Right lobe of liver (tissue), 6 donors: ENCODE measurements around the gene GNAT3. TPM values are rescaled to one million over a fixed set of nuclear protein-coding genes. Genes with fewer than 3 reads are reported as not detected.

Source experiments
- ATAC-seq, 4 donors: fragments of 200-7000 bp; cut with Tn5 transposase; one replicate each; pipeline ENCODE4 v1.9.1; 2020; ENCODE audit warnings: mild to moderate bottlenecking in 4 of 4, moderate library complexity in 4 of 4
- DNase-seq, 3 donors: peaks; one replicate each; pipeline ENCODE4 v3.0.0-alpha.2; 2020
- H3K27ac ChIP-seq, 3 donors: fragments of 200-600 bp; one replicate each; pipeline ENCODE4 v1.8.0; 2022
- H3K27me3 ChIP-seq, 2 donors: fragments of 200-600 bp; one replicate each; pipeline ENCODE4 v1.8.0; 2022
- H3K36me3 ChIP-seq, 4 donors: fragments of 200-600 bp; sonication (generic) in 1 of 4; one replicate each; pipeline versions ENCODE4 v1.5.1 to v1.8.0; 2017 to 2022; ENCODE audit warnings: control low read depth in 1 of 4
- H3K4me1 ChIP-seq, 4 donors: fragments of 200-600 bp; sonication (generic) in 1 of 4; one replicate each; pipeline versions ENCODE4 v1.5.1 to v1.8.0; 2017 to 2022; ENCODE audit warnings: control low read depth in 1 of 4
- H3K4me3 ChIP-seq, 3 donors: fragments of 200-600 bp; one replicate each; pipeline ENCODE4 v1.8.0; 2022
- H3K9me3 ChIP-seq, 4 donors: fragments of 200-600 bp; sonication (generic) in 1 of 4; one replicate each; pipeline versions ENCODE4 v1.5.1 to v1.8.0; 2017 to 2022; ENCODE audit warnings: control low read depth in 1 of 4
- POLR2A ChIP-seq: fragments of 450-650 bp; IDR thresholded peaks from one replicate; pipeline ENCODE4 v1.6.1; 2017; ENCODE audit warnings: antibody characterized with exemption, mild to moderate bottlenecking
- WGBS: methylation state at CpG from one replicate; pipeline ENCODE4 v1.1.6; 2018; ENCODE audit warnings: low coverage, low lambda C conversion rate; ENCODE audit not compliant: insufficient coverage; ENCODE audit errors: missing lambda C conversion rate; 5-methylcytosine and 5-hydroxymethylcytosine counted together
- intact Hi-C, 2 donors: fragments of 100-400 bp; cut with DNase I; formaldehyde crosslinking; loops; one replicate each; pipeline versions ENCODE4 v1.11.2 to v1.14.1; 2022
- total RNA-seq, 6 experiments: library from RNA; depleted of rRNA in 2 of 6; stranded (reverse); fragments of >200 nt in 2 of 6; fragmentation: NEBNext Ultra II Directional in 3 of 6; extraction: Animal tissue kit (Norgen Biotek cat#: 25700) in 3 of 6; gene quantifications; one replicate each; pipeline versions ENCODE4 v1.1.0 to v1.2.4, GENCODE V29; 2016 to 2023
- TF ChIP-seq, protein P1 (sequence below), 4 donors: fragments of 200-600 bp in 3 of 4; fragments of 450-650 bp in 1 of 4; IDR thresholded peaks; one replicate each; pipeline versions ENCODE4 v1.5.1 to v1.8.0; 2016 to 2022; ENCODE audit warnings: antibody characterized with exemption in 4 of 4, mild to moderate bottlenecking in 2 of 4
- donor health status: DM: no; HTN: yes; CAD: no.
- donor health status: DM: no; HTN: no; CAD: no.
- donor health status: DM: no; HTN: no; CAD: no.
- donor health status: DM: no; HTN: yes; CAD: no.
- donor health status: DM: no; HTN: yes; CAD: no.

Gene GNAT3
- total RNA-seq, 6 experiments from 2014 or later, result not detected

DNA sequence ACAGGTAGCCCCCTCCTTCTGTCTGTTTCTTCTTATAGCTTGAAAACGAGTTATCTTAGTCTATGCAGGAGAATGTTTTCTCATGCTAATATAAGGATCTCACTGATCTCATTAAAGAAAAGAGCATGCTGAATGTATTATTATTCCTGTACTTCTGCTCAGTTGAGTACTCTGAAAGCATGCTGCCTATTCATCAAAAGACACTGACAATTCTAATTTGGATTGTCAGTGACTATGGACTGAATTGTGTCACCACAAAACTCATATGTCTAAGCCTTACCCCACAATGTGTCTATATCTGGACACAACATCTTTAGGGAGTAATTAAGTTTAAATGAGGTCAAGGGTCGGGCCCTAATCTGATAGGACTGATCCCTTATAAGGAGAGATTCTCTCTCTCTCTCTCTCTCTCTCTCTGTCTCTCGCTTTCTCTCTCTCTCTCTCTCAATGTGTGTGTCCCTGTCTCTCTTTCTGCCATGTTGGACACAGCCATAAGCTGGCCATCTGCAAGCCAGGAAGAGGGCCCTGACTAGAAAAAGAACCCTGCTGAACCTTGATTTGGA lies 98.4 kb downstream of the GNAT3 start:
- TF ChIP-seq POLR2A, result no peak
- TF ChIP-seq, protein P1, sequence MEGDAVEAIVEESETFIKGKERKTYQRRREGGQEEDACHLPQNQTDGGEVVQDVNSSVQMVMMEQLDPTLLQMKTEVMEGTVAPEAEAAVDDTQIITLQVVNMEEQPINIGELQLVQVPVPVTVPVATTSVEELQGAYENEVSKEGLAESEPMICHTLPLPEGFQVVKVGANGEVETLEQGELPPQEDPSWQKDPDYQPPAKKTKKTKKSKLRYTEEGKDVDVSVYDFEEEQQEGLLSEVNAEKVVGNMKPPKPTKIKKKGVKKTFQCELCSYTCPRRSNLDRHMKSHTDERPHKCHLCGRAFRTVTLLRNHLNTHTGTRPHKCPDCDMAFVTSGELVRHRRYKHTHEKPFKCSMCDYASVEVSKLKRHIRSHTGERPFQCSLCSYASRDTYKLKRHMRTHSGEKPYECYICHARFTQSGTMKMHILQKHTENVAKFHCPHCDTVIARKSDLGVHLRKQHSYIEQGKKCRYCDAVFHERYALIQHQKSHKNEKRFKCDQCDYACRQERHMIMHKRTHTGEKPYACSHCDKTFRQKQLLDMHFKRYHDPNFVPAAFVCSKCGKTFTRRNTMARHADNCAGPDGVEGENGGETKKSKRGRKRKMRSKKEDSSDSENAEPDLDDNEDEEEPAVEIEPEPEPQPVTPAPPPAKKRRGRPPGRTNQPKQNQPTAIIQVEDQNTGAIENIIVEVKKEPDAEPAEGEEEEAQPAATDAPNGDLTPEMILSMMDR (IDR thresholded peaks at IDR 0.05), result no peak
- no peaks in the 10 kb centered on the region for H3K36me3 ChIP-seq
- H3K4me3 ChIP-seq, result no peak overlapping the region
- intact Hi-C loops, result no loop called here
- no peaks in the 10 kb centered on the region for H3K9me3 ChIP-seq
- no peak for ATAC-seq
- no peak overlapping the region for H3K27ac ChIP-seq
- DNase-seq, result no peak
- H3K4me1 ChIP-seq, result no peaks in the 10 kb centered on the region
- no peaks in the 10 kb centered on the region for H3K27me3 ChIP-seq
- 57% methylated on average over 3 of the region's 3 CpGs for WGBS

DNA sequence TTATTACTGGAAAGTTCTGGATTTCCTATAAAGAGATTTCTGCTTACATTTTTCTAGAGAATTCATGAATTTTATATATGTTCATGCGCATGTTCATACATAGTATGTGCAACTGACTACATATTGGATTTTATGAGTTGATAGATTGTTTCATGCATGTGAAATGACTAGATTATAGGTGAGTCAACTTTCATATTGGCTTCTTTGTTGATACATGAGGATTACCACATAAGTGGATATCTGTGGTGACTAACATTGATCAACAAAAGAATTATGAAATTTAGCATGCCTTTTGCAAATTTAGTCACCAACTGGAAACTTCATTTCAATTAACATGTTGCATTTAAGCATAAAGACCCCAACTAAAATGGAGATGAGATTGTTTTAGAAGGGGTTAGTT lies 99.0 kb downstream of the GNAT3 start:
- Histone ChIP-seq H3K27me3 (no peaks in the 10 kb centered on the region), H3K4me3 (no peak overlapping the region), H3K36me3 (no peaks in the 10 kb centered on the region), H3K27ac (no peak overlapping the region), H3K9me3 (no peaks in the 10 kb centered on the region), H3K4me1 (no peaks in the 10 kb centered on the region)
- DNase-seq (no peak), ATAC-seq (peak in 1 of 4 donors; percentile 38)
- TF ChIP-seq, protein P1 (IDR thresholded peaks at IDR 0.05), result no peak
- TF ChIP-seq POLR2A, result no peak
- WGBS, result 100% methylated on average over 1 of the region's 1 CpG
- intact Hi-C loops, result no loop called here

DNA sequence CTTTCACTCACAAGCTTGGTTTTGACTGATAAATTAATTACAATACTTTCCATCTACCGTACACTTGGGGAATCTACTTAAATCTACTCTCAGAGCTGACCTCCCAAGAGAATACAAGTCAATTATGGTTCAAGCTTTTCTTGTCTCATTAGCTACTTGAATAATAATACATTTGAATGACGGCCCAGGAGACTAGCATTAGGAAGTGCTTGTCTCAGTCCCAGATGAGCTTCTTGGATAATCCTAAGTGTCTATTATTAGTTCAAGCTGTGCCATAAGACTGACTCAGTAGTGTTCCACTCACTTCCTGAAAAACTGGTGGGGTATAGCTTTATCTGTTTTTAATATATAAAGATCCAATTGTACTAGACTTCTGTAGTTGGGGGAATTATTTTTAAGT lies 100.2 kb downstream of the GNAT3 start:
- H3K27me3 ChIP-seq, result no peaks in the 10 kb centered on the region
- H3K4me3 ChIP-seq, result no peak overlapping the region
- no peaks in the 10 kb centered on the region for H3K9me3 ChIP-seq
- no peaks in the 10 kb centered on the region for H3K4me1 ChIP-seq
- no peak for DNase-seq
- H3K27ac ChIP-seq, result no peak overlapping the region
- 89% methylated on average over 2 of the region's 2 CpGs for WGBS
- no peak for ATAC-seq
- TF ChIP-seq POLR2A, result no peak
- TF ChIP-seq, protein P1 (IDR thresholded peaks at IDR 0.05), result no peak
- intact Hi-C loops, result no loop called here
- no peaks in the 10 kb centered on the region for H3K36me3 ChIP-seq

DNA sequence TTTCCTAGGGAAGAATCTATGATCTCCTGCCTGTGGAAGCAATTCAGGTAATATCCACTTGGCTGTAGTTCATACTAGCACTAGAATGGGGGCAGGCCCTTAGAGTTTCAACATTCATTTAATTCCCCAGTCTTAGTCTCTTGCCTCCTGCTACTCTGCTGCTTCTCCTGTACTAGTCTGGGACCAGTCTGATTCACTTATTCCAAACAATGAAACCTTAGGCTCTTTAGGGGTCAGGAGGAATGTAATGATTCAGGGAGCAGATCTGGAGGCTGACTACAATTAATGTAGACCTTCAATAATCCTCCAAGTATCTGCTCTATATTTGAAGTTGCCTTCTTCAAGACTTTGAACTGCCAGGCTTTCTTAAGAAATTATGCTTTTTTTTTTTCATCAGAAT lies 101.8 kb downstream of the GNAT3 start:
- no peaks in the 10 kb centered on the region for H3K4me1 ChIP-seq
- ATAC-seq, result no peak
- no peaks in the 10 kb centered on the region for H3K9me3 ChIP-seq
- no peaks in the 10 kb centered on the region for H3K27me3 ChIP-seq
- no peak overlapping the region for H3K27ac ChIP-seq
- DNase-seq, result no peak
- intact Hi-C loops, result no loop called here
- H3K36me3 ChIP-seq, result no peaks in the 10 kb centered on the region
- H3K4me3 ChIP-seq, result no peak overlapping the region
- TF ChIP-seq POLR2A, result no peak
- TF ChIP-seq, protein P1 (IDR thresholded peaks at IDR 0.05), result no peak

Other genes with a start within 250 kb of the GNAT3 start
- gene CD36, start 126.6 kb upstream of the GNAT3 start, total RNA-seq, result 10 to 100 TPM; 14.0 to 73.8 (median 34.7) TPM